ENCODE data around the gene CGAS. TPM values are rescaled to one million over a fixed set of nuclear protein-coding genes. Genes with fewer than 3 reads are reported as not detected.
A peak's percentile ranks its signal among the peaks of the same experiment; 100 is the strongest.

Gene CGAS
- total and polyA plus RNA-seq, 9 of the 15 experiments (the other 6 are each of a cell fraction or from before 2014, with no cell fraction given), result 0.01 to 0.32 (median 0.06) TPM; not detected in 2

- TF ChIP-seq CHD7 (IDR thresholded peaks at IDR 0.05; ENCODE audit: low read depth, low read length) (no peak), TBP (optimal IDR thresholded peaks at IDR 0.05; ENCODE audit: low read depth, low read length) (peak; percentile 93), REST (IDR thresholded peaks at IDR 0.05; ENCODE audit: borderline replicate concordance) (no peak), REST (CRISPR knock-in tag; IDR thresholded peaks at IDR 0.05; ENCODE audit: low read depth) (no peak), ZC3H8 (IDR thresholded peaks at IDR 0.05) (0 out of 2 replicates have a peak, but pooled peaks have one; percentile 49), PHF21A (IDR thresholded peaks at IDR 0.05; ENCODE audit: borderline replicate concordance, low read depth) (no peak), EP300 (IDR thresholded peaks at IDR 0.05; ENCODE audit: low read length) (0 out of 2 replicates have a peak, but pooled peaks have one; percentile 12), BHLHE40 (IDR thresholded peaks at IDR 0.05; ENCODE audit: low read length) (no peak)
Observed at GRCh38 chr6:73461537-73462350, 9.6 kb upstream of the CGAS start, which contains the start of gene MTO1 (continued).

Measured in K562 (cell line).